Neutrophil (primary cell): ENCODE measurements around the gene EML6.

ENCODE experiments used
- H3K27ac ChIP-seq: fragments of 200-600 bp; sonication (generic); 2 replicates; pipeline ENCODE4 v1.5.1; 2016; ENCODE audit warnings: mild to moderate bottlenecking, moderate library complexity
- H3K27me3 ChIP-seq: fragments of 200-600 bp; sonication (generic); 2 replicates; pipeline ENCODE4 v1.6.0; 2016; ENCODE audit warnings: mild to moderate bottlenecking
- H3K36me3 ChIP-seq: fragments of 200-600 bp; sonication (generic); 2 replicates; pipeline ENCODE4 v1.5.1; 2017
- H3K4me1 ChIP-seq, 2 experiments: fragments of 200-600 bp in 1 of 2; sonication (generic) in 1 of 2; 1 replicate in 1 of 2; 2 replicates in 1 of 2; pipeline versions ENCODE4 v1.5.1 to v1.6.1; 2013 to 2016; ENCODE audit warnings: low read depth in 1 of 2, low read length in 1 of 2, mild to moderate bottlenecking in 1 of 2, moderate library complexity in 1 of 2; ENCODE audit not compliant: control insufficient read depth in 1 of 2, insufficient read depth in 1 of 2
- H3K4me3 ChIP-seq, 2 experiments: fragments of 200-600 bp in 1 of 2; sonication (generic) in 1 of 2; 1 replicate in 1 of 2; 2 replicates in 1 of 2; pipeline ENCODE4 v1.5.1; 2013 to 2016; ENCODE audit warnings: low read depth in 1 of 2, low read length in 1 of 2, mild to moderate bottlenecking in 1 of 2, moderate library complexity in 1 of 2
- H3K9me3 ChIP-seq: fragments of 200-600 bp; sonication (generic); 2 replicates; pipeline ENCODE4 v1.5.1; 2016
- CTCF ChIP-seq: fragments of 200-600 bp; sonication (generic); IDR thresholded peaks from 2 replicates; pipeline ENCODE4 v1.5.1; 2016; ENCODE audit warnings: antibody characterized with exemption

Gene EML6

GRCh38 chr2:54899576-54900200 is 176.2 kb downstream of the EML6 start:
- Histone ChIP-seq H3K4me1 (no peaks in the 10 kb centered on the region), H3K27ac (no peak overlapping the region), H3K36me3 (no peaks in the 10 kb centered on the region), H3K9me3 (no peaks in the 10 kb centered on the region), H3K4me3 (no peak overlapping the region), H3K27me3 (no peaks in the 10 kb centered on the region)
- TF ChIP-seq CTCF = no peak

DNA sequence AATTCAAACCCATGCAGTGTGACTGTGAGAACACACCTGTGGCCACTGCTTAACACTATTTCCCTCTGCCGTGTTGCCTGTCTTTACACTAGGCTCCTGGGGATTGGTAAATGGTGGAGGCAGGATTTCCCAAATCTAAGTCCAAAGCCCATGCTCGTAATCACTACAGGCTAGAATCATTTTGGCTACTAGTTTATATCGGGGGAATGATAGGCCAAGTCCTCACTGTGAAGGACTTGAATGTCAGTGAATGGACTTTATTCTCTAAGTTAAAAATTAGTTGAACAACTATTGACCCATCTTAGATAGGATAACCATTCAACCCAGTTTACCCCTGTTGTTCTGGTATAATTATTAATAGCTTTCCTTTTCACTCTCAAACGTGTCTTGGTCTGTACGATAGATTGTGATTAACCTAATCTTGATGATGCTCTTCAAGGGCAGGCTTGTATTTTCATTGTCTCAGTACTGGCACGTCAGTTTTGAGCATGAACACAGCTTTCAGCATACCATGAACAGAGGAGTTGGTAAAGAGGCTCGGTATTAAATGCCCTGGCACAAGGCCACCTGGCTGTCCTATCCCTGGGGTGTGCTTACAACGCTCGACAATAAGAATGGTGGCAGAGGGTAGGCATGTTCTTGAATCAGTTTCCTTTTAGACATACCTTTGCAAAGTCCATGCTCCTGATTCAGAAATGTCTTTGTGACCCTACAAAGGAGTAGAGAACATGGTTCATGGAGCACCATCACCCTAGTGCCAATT is 177.9 kb downstream of the EML6 start:
- no peak for TF ChIP-seq CTCF
- H3K27ac ChIP-seq = no peak overlapping the region
- no peaks in the 10 kb centered on the region for H3K27me3 ChIP-seq
- H3K9me3 ChIP-seq = no peaks in the 10 kb centered on the region
- H3K36me3 ChIP-seq = no peaks in the 10 kb centered on the region
- no peak overlapping the region for H3K4me3 ChIP-seq
- H3K4me1 ChIP-seq = no peaks in the 10 kb centered on the region

- H3K27ac ChIP-seq = no peak overlapping the region
- H3K9me3 ChIP-seq = no peaks in the 10 kb centered on the region
- TF ChIP-seq CTCF = no peak
- no peak overlapping the region for H3K4me3 ChIP-seq
- H3K4me1 ChIP-seq = no peaks in the 10 kb centered on the region
- H3K27me3 ChIP-seq = no peaks in the 10 kb centered on the region
- H3K36me3 ChIP-seq = no peaks in the 10 kb centered on the region
These were observed 179.3 kb downstream of the EML6 start for GRCh38 chr2:54902763-54903162.

DNA sequence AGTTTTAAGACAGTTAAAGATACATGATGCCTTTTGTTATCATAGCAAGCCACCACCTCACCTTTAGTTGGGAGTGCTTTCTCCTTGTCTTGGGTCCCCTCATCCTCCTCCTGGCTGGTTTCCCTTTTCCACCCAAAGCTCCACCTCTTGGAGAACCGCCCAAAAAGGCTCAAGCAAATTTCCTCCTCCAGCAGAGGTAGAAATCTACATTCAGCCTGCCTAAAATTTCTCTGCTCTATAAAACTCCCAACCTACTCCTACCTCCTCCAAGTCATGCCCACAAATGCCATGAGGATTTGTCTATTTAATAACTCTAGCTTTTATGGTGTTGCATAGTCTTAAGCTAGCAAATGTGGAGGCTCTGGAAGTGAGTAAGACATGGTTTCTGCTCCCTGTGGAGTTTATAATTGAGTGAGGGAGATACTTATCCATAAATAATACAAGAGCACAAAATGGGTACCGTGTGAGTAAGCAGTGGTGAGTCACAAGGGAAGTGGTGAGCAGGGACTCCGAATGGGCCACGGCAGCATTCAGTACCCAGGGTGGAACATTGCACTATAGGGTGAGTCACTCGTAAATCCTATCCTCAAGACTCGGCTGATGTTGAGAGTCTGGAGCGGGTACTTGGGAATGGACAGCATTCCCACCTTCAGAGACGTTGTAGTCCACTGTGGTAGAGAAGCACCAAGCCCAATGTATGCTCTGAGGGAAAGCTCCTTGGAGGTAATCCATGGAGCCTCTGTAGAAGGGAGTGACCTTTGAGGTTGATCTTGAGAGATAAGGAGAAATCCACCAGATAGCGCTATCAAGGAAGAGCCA is 180.5 kb downstream of the EML6 start:
- H3K9me3 ChIP-seq = no peaks in the 10 kb centered on the region
- H3K27ac ChIP-seq = no peak overlapping the region
- H3K4me3 ChIP-seq = no peak overlapping the region
- TF ChIP-seq CTCF = no peak
- H3K36me3 ChIP-seq = no peaks in the 10 kb centered on the region
- H3K4me1 ChIP-seq = no peaks in the 10 kb centered on the region
- no peaks in the 10 kb centered on the region for H3K27me3 ChIP-seq

- no peaks in the 10 kb centered on the region for H3K9me3 ChIP-seq
- no peaks in the 10 kb centered on the region for H3K36me3 ChIP-seq
- no peak for TF ChIP-seq CTCF
- no peaks in the 10 kb centered on the region for H3K4me1 ChIP-seq
- H3K27ac ChIP-seq = no peak overlapping the region
- no peak overlapping the region for H3K4me3 ChIP-seq
- no peaks in the 10 kb centered on the region for H3K27me3 ChIP-seq
These were observed 181.4 kb downstream of the EML6 start for GRCh38 chr2:54904836-54905235.
